AG09309 (cell line): ENCODE results near the gene ZNF236.

Source experiments
- DNase-seq: peaks from one replicate; pipeline ENCODE4 v3.0.0-alpha.2; 2010; ENCODE audit warnings: low read depth
- H3K4me3 ChIP-seq: 2 replicates; pipeline ENCODE4 v1.5.1; 2011; ENCODE audit warnings: mild to moderate bottlenecking, low read depth, low read length, moderate library complexity; ENCODE audit not compliant: control insufficient read depth
- CTCF ChIP-seq: IDR thresholded peaks from 2 replicates; pipeline ENCODE4 v1.5.1; 2011; ENCODE audit warnings: mild to moderate bottlenecking, low read depth, low read length, inconsistent platforms; ENCODE audit not compliant: insufficient read depth, control insufficient read depth; ENCODE audit errors: missing control alignments

Gene ZNF236

GRCh38 chr18:76791642-76792041 is 30.7 kb upstream of the ZNF236 start:
- DNase-seq = no peak
- no peak for TF ChIP-seq CTCF
- H3K4me3 ChIP-seq = no peak overlapping the region

GRCh38 chr18:76794326-76794725 is 28.0 kb upstream of the ZNF236 start:
- H3K4me3 ChIP-seq = no peak overlapping the region
- DNase-seq = no peak
- TF ChIP-seq CTCF = no peak

GRCh38 chr18:76801567-76802505 is 20.5 kb upstream of the ZNF236 start:
- DNase-seq = no peak
- peak; percentile 64 for TF ChIP-seq CTCF
- H3K4me3 ChIP-seq = peak overlapping the region; percentile 27

GRCh38 chr18:76803413-76803812 is 18.9 kb upstream of the ZNF236 start:
- no peak overlapping the region for H3K4me3 ChIP-seq

GRCh38 chr18:76803814-76804213 is 18.5 kb upstream of the ZNF236 start:
- no peak overlapping the region for H3K4me3 ChIP-seq
- TF ChIP-seq CTCF = peak; percentile 89
- DNase-seq = no peak

More at GRCh38 chr18:76803413-76803812, 18.9 kb upstream of the ZNF236 start:
- no peak for TF ChIP-seq CTCF
- no peak for DNase-seq

- no peak overlapping the region for H3K4me3 ChIP-seq
- DNase-seq = no peak
- TF ChIP-seq CTCF = peak; percentile 38
These were observed 17.1 kb upstream of the ZNF236 start for GRCh38 chr18:76805221-76805620.

- no peak for DNase-seq
- TF ChIP-seq CTCF = no peak
These were observed 16.1 kb upstream of the ZNF236 start for GRCh38 chr18:76806301-76806700.

More at GRCh38 chr18:76806301-76806700, 16.1 kb upstream of the ZNF236 start:
- H3K4me3 ChIP-seq = no peak overlapping the region
